ENCODE results near the gene AP2B1.

The AP2B1 gene

DNA sequence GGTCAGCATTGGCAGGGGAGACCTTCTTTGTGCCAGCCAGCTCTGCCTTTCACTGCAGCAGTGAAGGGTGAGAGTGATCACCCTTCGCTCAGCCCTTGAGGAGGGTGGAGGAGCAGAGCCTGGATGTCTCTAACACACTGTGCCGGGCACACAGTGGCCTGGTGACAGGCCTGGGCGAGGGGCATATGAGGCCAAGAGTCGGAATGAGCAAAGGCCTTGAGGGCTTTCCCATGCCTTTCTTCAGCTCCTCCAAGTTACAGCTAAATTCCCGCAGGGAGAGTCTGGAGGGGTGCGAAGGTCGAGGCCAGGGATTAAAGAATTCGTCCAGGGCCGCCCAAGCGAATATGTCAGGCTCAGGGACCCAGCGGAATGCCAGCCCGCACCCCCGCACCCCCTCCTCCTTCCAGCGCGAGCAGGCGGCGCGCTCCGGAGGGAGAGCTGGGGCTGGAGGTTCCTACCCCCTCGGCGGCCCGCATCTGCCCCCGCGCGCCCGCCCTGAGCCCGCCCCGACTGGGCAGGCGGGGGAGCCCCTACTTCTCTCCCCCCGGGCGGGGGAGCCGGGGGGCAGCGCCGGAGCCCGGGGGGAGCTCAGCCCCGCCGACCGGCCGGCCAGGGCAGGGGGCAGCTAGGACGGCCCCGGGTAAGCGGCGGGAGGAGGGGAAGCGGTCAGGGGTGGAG, 144.3 kb downstream of the AP2B1 start, which contains the start of gene RASL10B (continued):
- TF ChIP-seq GLIS2 (tag by site-specific recombination; IDR thresholded peaks at IDR 0.05) (peak; percentile 70), KLF16 (tag by site-specific recombination; IDR thresholded peaks at IDR 0.05) (no peak), ZNF19 (tag by site-specific recombination; IDR thresholded peaks at IDR 0.05; ENCODE audit: low read depth) (no peak), ZNF423 (tag by site-specific recombination; IDR thresholded peaks at IDR 0.05) (no peak), ZNF37A (tag by site-specific recombination; IDR thresholded peaks at IDR 0.05) (no peak), REPIN1 (tag by site-specific recombination; IDR thresholded peaks at IDR 0.05; ENCODE audit: low read depth) (no peak), ZNF132 (tag by site-specific recombination; IDR thresholded peaks at IDR 0.05; ENCODE audit: borderline replicate concordance) (no peak), ZNF391 (tag by site-specific recombination; IDR thresholded peaks at IDR 0.05; ENCODE audit: borderline replicate concordance, low read depth) (no peak), ZNF707 (tag by site-specific recombination; IDR thresholded peaks at IDR 0.05) (no peak), ZNF174 (tag by site-specific recombination; IDR thresholded peaks at IDR 0.05) (no peak), ZNF510 (tag by site-specific recombination; IDR thresholded peaks at IDR 0.05; ENCODE audit: insufficient replicate concordance) (no peak), PATZ1 (tag by site-specific recombination; IDR thresholded peaks at IDR 0.05) (peak; percentile 73), ZNF2 (tag by site-specific recombination; IDR thresholded peaks at IDR 0.05) (no peak), ZFP69B (tag by site-specific recombination; IDR thresholded peaks at IDR 0.05) (no peak), PRDM4 (tag by site-specific recombination; IDR thresholded peaks at IDR 0.05) (no peak), ZBTB1 (tag by site-specific recombination; IDR thresholded peaks at IDR 0.05) (no peak; the same call in 1 of the 2 replicates), ZNF292 (tag by site-specific recombination; IDR thresholded peaks at IDR 0.05; ENCODE audit: borderline replicate concordance, low read depth) (no peak), ZBTB8A (tag by site-specific recombination; IDR thresholded peaks at IDR 0.05) (peak; percentile 67), ZBTB26 (tag by site-specific recombination; optimal IDR thresholded peaks at IDR 0.05) (peak; percentile 86), ZNF335 (tag by site-specific recombination; conservative IDR thresholded peaks at IDR 0.05) (peak; percentile 52), ZNF350 (tag by site-specific recombination; IDR thresholded peaks at IDR 0.05) (no peak)
- TF ChIP-seq, protein P1, sequence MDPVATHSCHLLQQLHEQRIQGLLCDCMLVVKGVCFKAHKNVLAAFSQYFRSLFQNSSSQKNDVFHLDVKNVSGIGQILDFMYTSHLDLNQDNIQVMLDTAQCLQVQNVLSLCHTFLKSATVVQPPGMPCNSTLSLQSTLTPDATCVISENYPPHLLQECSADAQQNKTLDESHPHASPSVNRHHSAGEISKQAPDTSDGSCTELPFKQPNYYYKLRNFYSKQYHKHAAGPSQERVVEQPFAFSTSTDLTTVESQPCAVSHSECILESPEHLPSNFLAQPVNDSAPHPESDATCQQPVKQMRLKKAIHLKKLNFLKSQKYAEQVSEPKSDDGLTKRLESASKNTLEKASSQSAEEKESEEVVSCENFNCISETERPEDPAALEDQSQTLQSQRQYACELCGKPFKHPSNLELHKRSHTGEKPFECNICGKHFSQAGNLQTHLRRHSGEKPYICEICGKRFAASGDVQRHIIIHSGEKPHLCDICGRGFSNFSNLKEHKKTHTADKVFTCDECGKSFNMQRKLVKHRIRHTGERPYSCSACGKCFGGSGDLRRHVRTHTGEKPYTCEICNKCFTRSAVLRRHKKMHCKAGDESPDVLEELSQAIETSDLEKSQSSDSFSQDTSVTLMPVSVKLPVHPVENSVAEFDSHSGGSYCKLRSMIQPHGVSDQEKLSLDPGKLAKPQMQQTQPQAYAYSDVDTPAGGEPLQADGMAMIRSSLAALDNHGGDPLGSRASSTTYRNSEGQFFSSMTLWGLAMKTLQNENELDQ (tag by site-specific recombination; IDR thresholded peaks at IDR 0.05; ENCODE audit: low read depth) = no peak
- TF ChIP-seq, protein P2, sequence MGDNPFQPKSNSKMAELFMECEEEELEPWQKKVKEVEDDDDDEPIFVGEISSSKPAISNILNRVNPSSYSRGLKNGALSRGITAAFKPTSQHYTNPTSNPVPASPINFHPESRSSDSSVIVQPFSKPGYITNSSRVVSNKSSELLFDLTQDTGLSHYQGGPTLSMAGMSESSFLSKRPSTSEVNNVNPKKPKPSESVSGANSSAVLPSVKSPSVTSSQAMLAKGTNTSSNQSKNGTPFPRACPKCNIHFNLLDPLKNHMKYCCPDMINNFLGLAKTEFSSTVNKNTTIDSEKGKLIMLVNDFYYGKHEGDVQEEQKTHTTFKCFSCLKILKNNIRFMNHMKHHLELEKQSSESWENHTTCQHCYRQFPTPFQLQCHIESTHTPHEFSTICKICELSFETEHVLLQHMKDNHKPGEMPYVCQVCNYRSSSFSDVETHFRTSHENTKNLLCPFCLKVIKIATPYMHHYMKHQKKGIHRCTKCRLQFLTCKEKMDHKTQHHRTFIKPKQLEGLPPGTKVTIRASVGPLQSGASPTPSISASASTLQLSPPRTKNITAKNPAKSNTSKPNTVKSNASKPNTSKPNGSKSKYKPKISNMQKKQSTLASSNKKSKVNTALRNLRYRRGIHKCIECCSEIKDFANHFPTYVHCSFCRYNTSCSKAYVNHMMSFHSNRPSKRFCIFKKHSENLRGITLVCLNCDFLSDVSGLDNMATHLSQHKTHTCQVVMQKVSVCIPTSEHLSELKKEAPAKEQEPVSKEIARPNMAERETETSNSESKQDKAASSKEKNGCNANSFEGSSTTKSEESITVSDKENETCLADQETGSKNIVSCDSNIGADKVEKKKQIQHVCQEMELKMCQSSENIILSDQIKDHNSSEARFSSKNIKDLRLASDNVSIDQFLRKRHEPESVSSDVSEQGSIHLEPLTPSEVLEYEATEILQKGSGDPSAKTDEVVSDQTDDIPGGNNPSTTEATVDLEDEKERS (tag by site-specific recombination; IDR thresholded peaks at IDR 0.05) = no peak
- TF ChIP-seq, protein P3, sequence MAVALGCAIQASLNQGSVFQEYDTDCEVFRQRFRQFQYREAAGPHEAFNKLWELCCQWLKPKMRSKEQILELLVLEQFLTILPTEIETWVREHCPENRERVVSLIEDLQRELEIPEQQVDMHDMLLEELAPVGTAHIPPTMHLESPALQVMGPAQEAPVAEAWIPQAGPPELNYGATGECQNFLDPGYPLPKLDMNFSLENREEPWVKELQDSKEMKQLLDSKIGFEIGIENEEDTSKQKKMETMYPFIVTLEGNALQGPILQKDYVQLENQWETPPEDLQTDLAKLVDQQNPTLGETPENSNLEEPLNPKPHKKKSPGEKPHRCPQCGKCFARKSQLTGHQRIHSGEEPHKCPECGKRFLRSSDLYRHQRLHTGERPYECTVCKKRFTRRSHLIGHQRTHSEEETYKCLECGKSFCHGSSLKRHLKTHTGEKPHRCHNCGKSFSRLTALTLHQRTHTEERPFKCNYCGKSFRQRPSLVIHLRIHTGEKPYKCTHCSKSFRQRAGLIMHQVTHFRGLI (tag by site-specific recombination; IDR thresholded peaks at IDR 0.05) = no peak
- TF ChIP-seq, protein P4, sequence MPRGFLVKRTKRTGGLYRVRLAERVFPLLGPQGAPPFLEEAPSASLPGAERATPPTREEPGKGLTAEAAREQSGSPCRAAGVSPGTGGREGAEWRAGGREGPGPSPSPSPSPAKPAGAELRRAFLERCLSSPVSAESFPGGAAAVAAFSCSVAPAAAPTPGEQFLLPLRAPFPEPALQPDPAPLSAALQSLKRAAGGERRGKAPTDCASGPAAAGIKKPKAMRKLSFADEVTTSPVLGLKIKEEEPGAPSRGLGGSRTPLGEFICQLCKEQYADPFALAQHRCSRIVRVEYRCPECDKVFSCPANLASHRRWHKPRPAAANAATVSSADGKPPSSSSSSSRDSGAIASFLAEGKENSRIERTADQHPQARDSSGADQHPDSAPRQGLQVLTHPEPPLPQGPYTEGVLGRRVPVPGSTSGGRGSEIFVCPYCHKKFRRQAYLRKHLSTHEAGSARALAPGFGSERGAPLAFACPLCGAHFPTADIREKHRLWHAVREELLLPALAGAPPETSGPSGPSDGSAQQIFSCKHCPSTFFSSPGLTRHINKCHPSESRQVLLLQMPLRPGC (tag by site-specific recombination; IDR thresholded peaks at IDR 0.05) = no peak
